ENCODE results near the gene APOL5. TPM values are rescaled to one million over a fixed set of nuclear protein-coding genes. Genes with fewer than 3 reads are reported as not detected.
"Not testable (repeated sequence)": the region's sequence is repeated elsewhere in the genome, so short reads cannot be mapped to it uniquely, and the experiment has no call there.

Gene APOL5, protein sequence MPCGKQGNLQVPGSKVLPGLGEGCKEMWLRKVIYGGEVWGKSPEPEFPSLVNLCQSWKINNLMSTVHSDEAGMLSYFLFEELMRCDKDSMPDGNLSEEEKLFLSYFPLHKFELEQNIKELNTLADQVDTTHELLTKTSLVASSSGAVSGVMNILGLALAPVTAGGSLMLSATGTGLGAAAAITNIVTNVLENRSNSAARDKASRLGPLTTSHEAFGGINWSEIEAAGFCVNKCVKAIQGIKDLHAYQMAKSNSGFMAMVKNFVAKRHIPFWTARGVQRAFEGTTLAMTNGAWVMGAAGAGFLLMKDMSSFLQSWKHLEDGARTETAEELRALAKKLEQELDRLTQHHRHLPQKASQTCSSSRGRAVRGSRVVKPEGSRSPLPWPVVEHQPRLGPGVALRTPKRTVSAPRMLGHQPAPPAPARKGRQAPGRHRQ
- not detected in 2 replicates for total RNA-seq (2014; rRNA removed; shearing (Covaris generic))

DNA sequence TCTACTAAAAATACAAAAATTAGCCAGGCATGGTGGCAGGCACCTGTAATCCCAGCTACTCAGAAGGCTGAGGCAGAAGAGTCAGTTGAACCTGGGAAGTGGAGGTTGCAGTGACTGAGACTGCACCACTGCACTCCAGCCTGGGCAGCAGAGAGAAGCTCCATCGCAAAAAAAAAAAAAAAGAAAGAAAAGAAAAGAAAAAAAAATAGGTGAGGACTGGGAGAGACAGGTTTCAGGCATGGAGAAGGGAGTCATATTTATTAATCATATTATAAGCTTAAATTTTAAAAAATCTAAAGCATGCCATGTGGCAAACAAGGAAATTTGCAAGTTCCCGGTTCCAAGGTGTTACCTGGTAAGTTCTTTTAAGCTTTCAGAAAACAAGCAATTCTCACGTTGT lies at the start of gene APOL5:
Gene APOL5, plus strand, starts transcription at position 301 of the 400 bp plus-strand sequence. Its CDS starts 0 bp downstream, at position 301.
- no peak for DNase-seq (ENCODE audit: low read depth)

DNA sequence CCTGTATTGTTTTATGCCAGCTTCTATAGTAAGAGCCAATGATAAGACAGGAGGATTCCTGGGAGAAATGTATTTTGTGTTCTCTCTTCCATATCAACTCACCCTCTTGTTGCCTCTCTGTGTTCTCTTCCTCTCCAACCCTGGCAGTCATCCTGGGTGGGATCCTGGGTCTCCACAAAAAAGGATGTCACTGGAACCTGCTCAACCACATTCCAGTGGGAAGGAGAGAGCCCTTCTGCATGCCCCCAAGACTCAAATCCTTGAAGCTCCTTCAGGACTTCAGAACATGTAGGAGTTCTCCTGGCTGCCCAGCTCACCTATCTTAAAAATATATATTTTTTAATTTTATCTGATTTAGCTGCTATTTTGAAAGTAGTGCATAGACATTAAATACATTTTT lies 43.3 kb upstream of the APOL5 start:
- no peak for DNase-seq (ENCODE audit: low read depth)

DNA sequence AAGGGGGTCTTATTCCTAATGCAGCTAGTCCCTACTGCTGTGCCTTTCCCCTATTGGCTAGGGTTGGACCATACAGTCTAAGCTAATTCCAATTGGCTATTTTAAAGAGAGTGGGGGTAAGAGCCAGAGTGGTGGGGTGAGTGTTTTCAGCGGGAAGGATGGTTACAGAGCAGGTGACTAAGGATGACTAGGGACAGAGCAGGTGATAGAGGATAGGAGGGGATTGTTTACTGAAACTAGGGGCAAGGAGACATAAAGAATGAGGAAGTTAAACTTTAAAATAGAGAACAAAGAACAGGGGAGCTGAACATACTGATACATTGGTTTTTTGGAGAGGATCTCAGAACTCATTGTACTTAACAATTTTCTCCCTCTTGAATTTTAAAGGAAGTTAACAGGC lies 41.6 kb upstream of the APOL5 start:
- DNase-seq (ENCODE audit: low read depth), result not testable (repeated sequence)

DNA sequence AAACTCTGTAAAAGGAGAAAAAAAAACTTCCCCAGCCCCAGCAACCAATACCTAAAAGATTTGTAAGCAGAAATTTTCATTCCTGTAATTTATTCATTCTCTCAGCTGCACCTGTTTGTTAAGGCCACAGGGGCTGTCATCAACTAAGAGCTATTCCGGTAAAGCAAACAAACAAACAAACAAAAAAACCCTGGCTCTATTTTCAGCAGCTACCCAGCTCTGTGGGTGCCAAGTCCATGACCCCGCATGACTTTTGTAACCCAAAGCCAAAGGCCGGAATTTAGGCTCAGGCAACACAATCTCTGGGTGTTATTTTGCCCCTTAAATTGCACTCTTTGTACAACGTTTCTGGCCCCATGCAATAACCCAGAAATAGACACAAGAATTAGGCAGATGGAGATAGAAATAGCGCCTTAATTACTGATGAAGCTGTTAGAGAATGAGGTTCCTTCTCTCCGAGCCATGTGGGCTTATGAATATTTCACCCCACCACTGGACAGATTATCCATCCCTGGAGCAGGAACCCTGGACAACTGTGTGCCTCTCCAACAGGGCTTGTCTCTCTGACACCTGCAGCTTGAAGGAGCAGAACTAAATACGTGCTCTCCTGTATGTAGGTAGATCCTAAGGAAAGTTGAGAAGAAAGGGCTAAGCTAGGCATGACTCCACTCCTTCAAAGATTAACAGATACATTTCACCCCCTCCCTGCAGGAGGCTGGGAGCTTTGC lies 40.0 kb upstream of the APOL5 start:
- DNase-seq (ENCODE audit: low read depth), result no peak

DNA sequence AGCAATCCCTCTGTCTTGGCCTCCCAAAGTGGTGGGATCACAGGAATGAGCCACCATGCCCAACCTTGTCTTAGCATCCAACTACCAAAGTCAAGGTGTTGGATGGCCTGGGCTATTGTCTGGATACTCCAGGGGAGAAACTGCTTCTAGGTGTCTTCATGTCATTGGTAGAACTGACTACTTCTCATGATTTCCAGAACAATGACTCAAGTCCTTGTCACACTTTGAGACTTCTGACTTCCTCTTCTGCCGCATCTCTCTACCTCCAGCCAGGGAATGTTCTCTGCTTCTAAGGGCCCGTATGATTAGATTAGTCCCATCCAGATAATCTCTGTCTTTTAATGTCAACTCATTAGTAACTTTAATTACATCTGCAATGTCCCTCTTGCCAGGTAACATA lies 38.8 kb upstream of the APOL5 start:
- DNase-seq (ENCODE audit: low read depth), result peak; percentile 4

DNA sequence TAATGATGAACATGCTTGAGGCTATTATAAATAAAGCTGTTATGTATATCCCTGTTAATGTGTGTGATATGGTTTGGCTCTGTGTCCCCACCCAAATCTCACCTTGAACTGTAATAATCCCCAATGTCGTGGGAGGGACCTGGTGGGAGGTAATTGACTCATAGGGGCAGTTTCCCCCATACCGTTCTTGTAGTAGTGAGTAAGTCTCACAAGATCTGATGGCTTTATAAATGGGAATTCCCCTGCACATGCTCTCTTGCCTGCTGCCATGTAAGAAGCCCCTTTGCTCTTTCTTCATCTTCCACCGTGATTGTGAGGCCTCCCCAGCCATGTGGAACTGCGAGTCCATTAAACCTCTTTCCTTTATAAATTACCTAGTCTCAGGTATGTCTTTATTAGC lies 38.2 kb upstream of the APOL5 start:
- DNase-seq (ENCODE audit: low read depth), result not testable (repeated sequence)

DNA sequence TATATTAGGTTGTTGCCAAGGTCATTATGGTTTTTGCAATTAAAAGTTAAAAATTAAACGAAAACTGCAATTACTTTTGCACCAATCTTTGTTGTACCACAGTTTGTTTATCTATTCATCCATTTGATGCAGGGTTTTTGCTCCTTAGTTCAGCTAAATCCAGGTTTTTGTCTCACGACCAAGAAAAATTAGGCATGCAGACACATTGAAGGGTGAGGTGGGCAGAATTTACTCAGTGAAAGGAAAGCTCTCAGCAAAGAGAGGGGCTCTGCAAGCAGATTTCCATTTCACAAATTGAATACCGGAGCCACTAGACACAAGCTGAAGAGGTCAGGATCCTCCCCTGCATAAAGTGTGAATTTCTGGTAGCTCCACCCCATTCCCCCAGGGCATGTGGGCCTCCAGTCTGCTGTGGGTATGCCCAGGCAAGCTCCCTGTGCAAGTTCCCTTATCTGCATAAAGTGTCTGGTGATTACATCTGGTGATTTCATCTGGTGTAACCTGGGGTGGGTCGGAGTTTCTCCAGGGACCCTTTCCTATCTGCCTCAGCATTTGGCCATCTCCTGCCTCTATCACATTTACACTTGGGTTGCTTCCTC lies 36.1 kb upstream of the APOL5 start:
- no peak for DNase-seq (ENCODE audit: low read depth)

DNA sequence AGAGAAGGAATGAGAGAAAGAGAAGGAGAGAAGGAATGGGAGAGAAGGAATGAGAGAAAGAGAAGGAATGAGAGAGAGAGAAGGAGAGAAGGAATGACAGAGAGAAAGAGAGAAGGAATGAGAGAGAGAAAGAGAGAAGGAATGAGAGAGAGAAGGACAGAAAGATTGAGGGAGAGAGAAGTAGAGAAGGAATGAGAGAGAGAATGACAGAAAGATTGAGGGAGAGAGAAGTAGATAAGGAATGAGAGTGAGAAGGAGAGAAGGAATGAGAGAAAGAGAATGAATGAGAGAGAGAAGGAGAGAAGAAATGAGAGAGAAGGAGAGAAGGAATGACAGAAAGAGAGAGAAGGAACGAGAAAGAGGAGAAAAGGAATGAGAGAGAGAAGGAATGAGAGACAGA lies 34.1 kb upstream of the APOL5 start:
- no peak for DNase-seq (ENCODE audit: low read depth)

DNA sequence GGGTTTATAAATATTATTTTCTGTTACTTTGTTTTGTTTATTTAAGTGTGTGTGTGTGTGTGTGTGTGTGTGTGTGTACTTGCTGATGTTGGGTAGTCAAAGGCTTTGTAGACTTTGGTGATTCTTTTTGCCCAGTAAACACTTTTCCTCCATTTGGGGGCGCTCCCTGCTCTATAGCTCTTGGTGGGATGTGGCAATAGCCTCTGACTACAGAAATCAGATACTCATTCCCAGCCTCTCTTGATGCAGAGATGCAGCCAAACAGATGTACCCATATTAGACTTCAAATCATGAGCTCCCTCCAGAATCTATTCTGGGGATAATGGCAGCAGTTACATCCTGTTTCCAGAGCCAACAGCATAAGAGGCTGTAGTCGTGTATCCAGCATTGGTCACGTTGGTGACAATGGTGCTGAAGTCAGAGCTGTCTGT lies 33.4 kb upstream of the APOL5 start:
- DNase-seq (ENCODE audit: low read depth), result no peak

DNA sequence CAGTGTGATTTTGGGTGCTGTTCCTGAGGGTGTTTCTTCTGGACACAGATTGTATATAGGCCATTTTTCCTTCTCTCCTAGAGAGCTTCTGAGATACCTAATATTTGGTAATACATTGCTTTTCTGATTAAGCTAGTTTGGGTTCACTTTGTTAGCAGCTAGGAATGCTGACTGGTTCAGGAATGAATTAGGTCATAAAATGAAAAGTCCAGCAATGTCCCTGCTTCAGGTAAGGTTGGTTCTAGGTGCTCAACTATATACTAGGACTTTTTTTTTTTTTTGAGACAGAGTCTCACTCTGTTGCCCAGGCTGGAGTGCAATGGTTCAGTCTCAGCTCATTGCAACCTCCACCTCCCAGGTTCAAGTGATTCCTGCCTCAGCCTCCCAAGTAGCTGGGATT lies 32.9 kb upstream of the APOL5 start:
- no peak for DNase-seq (ENCODE audit: low read depth)

DNA sequence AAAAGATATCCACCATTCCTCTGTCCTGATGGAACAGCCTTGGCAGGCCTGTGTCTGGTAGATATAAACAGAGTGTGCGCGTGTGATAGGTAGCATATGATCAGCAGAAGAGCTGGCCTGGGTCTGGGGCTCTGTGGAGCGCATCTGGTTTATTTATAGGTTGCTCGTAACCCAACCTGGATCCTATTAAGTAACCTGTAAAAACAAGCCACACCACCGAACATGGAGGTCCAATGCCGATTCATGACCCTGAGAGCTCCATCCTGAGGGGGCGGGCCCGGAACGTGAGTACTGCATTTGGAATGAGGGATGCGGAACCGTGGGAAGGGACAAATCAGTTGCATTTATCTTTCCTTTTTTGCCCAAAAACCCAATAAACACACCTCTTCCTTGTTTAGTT lies 31.9 kb upstream of the APOL5 start:
- DNase-seq (ENCODE audit: low read depth), result no peak

DNA sequence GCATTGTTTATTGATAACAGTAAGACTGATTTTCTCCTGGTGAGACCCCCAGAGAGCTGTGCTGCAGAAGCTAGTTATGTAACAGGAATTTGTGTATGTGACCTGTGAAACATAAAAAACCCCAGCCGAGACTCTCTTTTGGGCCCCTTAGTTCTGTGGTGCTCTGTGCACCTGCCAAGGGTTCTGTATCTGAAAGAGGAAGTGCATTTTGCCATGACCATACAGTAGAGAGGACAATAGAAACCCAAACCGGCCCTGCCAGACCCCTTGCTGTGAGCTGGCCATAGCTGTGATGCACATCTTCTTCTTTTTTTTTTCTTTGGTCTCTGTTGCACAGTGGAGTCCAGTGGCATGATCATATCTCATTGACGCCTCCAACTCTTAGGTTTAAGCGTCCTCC lies 31.4 kb upstream of the APOL5 start:
- DNase-seq (ENCODE audit: low read depth), result no peak

DNA sequence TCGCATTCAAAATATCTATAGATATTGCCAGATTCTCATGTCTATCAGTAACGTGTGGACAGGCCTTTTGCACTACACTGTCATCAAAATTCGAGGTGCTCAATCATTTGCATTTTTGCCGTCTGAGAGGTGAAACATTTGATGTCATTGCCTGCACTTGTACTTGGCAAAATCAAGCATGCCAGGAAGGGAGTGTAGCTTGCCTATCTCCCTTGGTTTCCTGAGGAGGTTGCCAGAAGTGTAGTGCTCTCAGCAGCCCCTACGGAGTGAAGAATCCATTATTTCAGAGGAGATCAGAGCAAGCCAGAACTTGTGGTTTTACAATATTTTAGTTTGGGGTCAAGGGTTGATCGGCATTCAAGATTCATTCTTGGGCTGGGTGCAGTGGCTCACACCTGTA lies 30.2 kb upstream of the APOL5 start:
- no peak for DNase-seq (ENCODE audit: low read depth)

DNA sequence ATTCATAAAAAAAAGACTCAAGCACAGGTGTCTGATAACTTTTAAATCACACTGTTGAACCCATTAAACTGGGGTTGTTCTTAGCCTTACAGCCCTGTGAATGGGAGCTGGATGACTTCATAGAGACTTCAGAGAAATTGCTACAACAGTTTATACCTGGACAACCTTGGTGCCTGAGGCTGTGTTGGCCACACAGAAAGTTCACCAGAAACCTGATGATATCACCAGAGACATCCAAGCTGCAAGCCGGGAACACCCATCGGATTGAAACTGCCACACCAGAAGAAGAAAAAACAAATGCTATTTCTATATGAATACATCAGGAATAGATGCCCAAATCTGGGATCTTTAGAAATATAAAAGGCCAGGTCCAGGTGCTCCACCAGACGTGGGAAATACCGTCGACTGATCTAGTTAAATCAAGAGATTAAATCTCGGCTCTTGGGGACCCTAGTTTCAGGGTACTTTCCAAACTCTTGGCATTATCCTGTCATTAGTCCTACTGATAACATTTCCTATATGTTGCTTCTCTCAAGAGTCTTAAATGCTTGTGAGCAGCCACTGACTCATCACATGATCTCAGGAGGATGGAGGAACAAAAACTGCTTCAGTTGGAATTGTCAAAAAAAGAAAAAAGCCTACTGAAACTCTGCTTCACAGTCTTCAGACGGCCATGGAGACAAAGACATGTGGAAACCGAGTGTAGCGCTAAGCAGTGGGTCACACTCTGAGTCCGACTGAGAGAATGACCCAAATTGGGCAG lies 28.6 kb upstream of the APOL5 start:
- DNase-seq (ENCODE audit: low read depth), result no peak

DNA sequence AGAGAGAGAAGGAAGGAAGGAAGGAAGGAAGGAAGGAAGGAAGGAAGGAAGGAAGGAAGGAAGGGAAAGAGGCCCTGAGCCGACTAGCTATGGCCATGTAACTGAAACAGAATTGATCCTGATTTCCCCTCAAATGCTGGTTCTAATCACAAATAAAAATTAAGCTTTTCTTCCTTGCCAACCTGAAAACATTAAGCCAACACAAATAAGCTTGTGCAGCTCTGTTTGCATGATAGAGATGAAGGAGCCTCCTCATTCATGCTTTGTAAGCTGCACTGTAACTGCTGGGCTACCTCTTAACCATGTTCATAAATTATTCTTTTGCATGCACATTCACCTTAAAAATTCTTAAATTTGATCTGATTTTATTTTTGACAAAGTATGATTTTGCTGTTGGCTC lies 27.7 kb upstream of the APOL5 start:
- no peak for DNase-seq (ENCODE audit: low read depth)

DNA sequence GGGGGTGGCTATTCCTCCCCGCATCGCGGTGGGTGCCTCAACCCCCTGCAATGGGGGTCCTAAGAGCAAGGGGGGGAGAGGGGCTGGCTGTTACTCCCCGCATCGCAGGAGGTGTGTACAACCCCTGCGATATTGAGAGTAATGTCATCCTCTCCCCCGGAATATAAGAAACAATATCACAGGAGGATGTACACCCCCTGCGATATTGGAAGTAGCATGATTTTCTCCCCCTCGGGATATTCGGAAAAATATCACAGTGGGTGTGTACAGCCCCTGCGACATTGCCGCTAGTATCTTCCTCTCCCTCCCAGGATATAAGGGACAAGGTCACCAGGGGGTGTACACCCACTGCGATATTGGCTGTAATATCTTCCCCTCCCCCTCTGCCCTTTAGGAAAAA lies 22.5 kb upstream of the APOL5 start:
- DNase-seq (ENCODE audit: low read depth), result no peak

DNA sequence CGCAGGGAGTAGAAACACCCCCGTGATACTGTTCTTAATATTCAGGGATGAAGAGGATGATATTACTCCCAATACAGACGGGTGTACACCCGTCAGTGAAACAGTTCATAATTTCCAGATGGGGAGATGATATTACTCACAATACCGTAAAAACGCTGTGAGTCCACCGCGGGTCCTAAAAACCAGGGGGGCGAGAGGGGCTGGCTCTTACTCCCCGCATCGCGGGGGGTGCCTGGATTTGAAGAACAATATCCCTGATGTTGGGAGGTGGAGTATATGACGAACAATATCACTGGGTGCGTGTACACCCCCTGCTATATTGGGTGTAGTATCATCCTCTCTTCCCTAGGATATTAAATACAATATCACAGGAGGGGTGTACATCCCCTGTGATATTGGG lies 20.5 kb upstream of the APOL5 start:
- DNase-seq (ENCODE audit: low read depth), result no peak

DNA sequence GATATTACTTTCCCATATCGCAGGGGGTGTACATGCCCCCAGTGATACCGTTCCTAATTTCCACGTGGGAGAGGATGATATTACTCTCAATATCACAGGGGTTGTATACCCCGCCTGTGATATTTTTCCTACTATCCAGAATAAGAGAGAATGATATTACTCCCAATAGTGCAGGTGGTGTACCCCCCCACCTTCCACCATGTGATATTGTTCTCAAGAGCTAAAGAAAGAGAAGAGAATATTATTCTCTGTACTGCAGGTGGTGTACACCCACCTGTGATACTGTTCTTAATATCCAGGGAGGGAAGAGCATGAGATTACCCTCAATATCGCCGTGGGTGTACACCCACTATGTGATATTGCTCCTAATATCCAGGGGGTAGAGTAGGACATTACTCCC lies 17.8 kb upstream of the APOL5 start:
- not testable (repeated sequence) for DNase-seq (ENCODE audit: low read depth)

DNA sequence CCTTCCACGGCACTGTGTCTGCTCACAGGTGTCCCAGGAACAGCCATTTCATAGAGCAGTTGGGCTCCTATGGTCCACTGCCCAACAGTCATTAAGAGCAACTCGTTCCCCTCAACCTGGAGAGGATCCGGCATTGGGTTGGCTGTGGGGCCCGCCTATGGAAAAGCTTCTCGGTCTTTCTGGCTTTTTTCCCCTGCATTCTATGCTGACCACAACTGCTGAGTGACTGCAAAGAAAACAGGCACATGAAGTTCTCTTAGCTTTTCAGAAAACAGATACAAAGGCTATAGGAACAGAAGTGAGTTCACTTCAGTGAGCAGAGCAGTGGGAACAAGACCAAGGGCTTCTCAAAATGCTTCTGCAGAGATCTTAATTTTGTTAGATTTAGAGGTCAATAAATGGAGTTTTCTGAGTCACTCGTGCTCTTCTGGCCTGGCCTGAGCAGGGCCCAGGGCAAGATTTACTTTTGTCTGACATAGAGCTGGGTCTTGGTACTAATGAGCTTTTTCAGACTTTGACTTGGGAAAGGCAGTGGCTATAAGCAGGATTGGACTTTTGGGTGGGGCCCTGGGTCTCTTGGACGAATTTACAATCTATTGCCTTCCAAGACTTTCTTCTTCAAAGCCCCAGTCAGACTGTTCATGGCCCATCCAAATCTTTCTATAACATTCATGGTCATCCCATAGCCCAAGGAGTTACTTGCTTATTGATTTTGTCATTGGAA lies 13.6 kb upstream of the APOL5 start:
- no peak for DNase-seq (ENCODE audit: low read depth)

DNA sequence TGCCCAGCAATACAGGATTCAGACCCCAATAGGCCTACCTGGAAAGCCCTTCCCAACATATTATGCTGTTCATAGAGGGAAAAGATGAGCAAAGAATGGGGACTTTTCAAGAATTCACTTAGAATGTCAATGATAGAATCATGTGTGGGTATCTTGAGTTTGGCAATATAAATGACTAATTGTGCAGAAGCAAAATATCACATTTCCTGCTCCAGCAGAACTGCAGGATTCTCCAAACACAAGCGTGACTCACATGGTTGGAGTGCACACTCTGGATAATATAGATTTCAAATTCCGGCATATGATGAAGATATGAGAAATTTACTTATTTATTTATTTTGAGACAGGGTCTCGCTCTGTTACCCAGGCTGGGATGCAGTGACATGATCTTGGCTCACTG lies 12.5 kb upstream of the APOL5 start:
- DNase-seq (ENCODE audit: low read depth), result peak; percentile 51

DNA sequence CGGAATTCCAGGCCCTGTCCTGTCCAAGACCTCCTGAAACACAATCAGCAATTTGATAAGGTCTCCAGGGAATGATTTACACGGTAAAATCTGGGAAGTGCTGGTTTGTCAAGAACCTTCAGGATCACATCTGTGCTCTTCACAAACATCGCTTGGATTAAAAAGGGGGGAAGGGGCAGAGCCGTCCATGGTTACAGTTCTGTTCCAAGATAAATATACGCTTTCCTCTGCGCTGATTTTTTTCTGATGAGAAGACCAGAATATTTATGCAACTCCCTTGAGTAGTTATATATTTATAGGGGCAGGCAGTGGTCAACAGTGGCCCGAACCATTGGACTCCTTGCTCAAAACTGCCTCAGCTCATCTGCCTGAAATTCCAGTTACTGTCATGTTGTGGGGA lies 9.2 kb upstream of the APOL5 start:
- DNase-seq (ENCODE audit: low read depth), result no peak
